Sigmoid colon (tissue), 7 donors: Measurements from ENCODE around the gene DDA1. TPM values are rescaled to one million over a fixed set of nuclear protein-coding genes. Genes with fewer than 3 reads are reported as not detected.

Source experiments
- DNase-seq: peaks from one replicate; pipeline ENCODE4 v3.0.0-alpha.2; 2019
- H3K27ac ChIP-seq, 4 donors: fragments of 200-600 bp; sonication (generic); one replicate each; pipeline ENCODE4 v1.5.1; 2016 to 2019; ENCODE audit warnings: mild to moderate bottlenecking in 1 of 4
- H3K27me3 ChIP-seq, 3 donors: fragments of 200-600 bp; sonication (generic); one replicate each; pipeline ENCODE4 v1.5.1; 2019; ENCODE audit warnings: mild to moderate bottlenecking in 1 of 3
- H3K36me3 ChIP-seq, 4 donors: fragments of 200-600 bp; sonication (generic); one replicate each; pipeline ENCODE4 v1.5.1; 2016 to 2019
- H3K4me1 ChIP-seq, 4 donors: fragments of 200-600 bp; sonication (generic); one replicate each; pipeline ENCODE4 v1.5.1; 2017 to 2019
- H3K4me3 ChIP-seq, 4 donors: fragments of 200-600 bp; sonication (generic); one replicate each; pipeline ENCODE4 v1.5.1; 2017 to 2019; ENCODE audit warnings: mild to moderate bottlenecking in 2 of 4, moderate library complexity in 1 of 4
- H3K9me3 ChIP-seq, 4 donors: fragments of 200-600 bp in 3 of 4; sonication (generic) in 3 of 4; one replicate each; pipeline versions ENCODE4 v1.5.1 to v1.6.1; 2013 to 2019
- EP300 ChIP-seq, 4 donors: sonication (generic); formaldehyde crosslinking; IDR thresholded peaks; one replicate each; pipeline ENCODE4 v1.6.1; 2017; ENCODE audit warnings: antibody characterized with exemption in 4 of 4
- POLR2A ChIP-seq, 2 donors: fragments of 450-650 bp; IDR thresholded peaks; one replicate each; pipeline ENCODE4 v1.6.1; 2016; ENCODE audit warnings: antibody characterized with exemption in 2 of 2, mild to moderate bottlenecking in 2 of 2, moderate library complexity in 2 of 2
- POLR2AphosphoS5 ChIP-seq, 4 donors: sonication (generic); formaldehyde crosslinking; IDR thresholded peaks; one replicate each; pipeline ENCODE4 v1.6.1; 2017; ENCODE audit warnings: antibody characterized with exemption in 4 of 4
- WGBS, 2 donors: extraction: QIAGEN DNeasy Blood & Tissue Kit; methylation state at CpG; one replicate each; pipeline ENCODE4 v1.1.7; 2013; 5-methylcytosine and 5-hydroxymethylcytosine counted together
- intact Hi-C: fragments of 100-400 bp; cut with DNase I; formaldehyde crosslinking; loops from one replicate; pipeline ENCODE4 v1.15.1; 2023
- polyA plus RNA-seq, 3 donors: library from polyadenylated mRNA; stranded (reverse); fragments of 200-250 nt; gene quantifications; one replicate each; pipeline ENCODE4 v1.2.3, GENCODE V29; 2013
- total RNA-seq, 4 donors: library from RNA; depleted of rRNA; stranded (reverse); fragments of >200 nt; gene quantifications; one replicate each; pipeline ENCODE4 v1.1.0, GENCODE V29; 2016
- TF ChIP-seq, protein P1 (sequence below), 4 experiments: fragments of 450-650 bp in 3 of 4; fragments of 200-600 bp in 1 of 4; IDR thresholded peaks; one replicate each; pipeline ENCODE4 v1.5.1; 2016 to 2019; ENCODE audit warnings: antibody characterized with exemption in 4 of 4, mild to moderate bottlenecking in 3 of 4, moderate library complexity in 2 of 4
- donor health status: healthy with polysubstance abuse.
- donor health status: Bipolar disorder and iron deficiency.
- donor health status: healthy.

DDA1 gene
- total and polyA plus RNA-seq, 7 donors: 6.1 to 101 (median 10.3) TPM

GRCh38 chr19:17327068-17327653, 17.8 kb downstream of the DDA1 start:
- intact Hi-C loops: no loop called here
- peaks cover 0 to 22% (median 19%) of the 10 kb centered on the region in 4 donors for H3K4me1 ChIP-seq
- 76 to 90% methylated on average over 27 of the region's 27 CpGs for WGBS, 2 donors
- no peak for DNase-seq
- H3K36me3 ChIP-seq: peaks cover 0 to 14% (median 0%) of the 10 kb centered on the region in 4 donors
- H3K9me3 ChIP-seq: no peaks in the 10 kb centered on the region
- no peak overlapping the region for H3K27ac ChIP-seq
- TF ChIP-seq, protein P1, sequence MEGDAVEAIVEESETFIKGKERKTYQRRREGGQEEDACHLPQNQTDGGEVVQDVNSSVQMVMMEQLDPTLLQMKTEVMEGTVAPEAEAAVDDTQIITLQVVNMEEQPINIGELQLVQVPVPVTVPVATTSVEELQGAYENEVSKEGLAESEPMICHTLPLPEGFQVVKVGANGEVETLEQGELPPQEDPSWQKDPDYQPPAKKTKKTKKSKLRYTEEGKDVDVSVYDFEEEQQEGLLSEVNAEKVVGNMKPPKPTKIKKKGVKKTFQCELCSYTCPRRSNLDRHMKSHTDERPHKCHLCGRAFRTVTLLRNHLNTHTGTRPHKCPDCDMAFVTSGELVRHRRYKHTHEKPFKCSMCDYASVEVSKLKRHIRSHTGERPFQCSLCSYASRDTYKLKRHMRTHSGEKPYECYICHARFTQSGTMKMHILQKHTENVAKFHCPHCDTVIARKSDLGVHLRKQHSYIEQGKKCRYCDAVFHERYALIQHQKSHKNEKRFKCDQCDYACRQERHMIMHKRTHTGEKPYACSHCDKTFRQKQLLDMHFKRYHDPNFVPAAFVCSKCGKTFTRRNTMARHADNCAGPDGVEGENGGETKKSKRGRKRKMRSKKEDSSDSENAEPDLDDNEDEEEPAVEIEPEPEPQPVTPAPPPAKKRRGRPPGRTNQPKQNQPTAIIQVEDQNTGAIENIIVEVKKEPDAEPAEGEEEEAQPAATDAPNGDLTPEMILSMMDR (IDR thresholded peaks at IDR 0.05): no peak
- TF ChIP-seq EP300 (IDR thresholded peaks at IDR 0.05): no peak
- TF ChIP-seq POLR2AphosphoS5 (IDR thresholded peaks at IDR 0.05): no peak
- no peak overlapping the region for H3K4me3 ChIP-seq
- peaks cover 5 to 44% (median 27%) of the 10 kb centered on the region in 3 donors for H3K27me3 ChIP-seq

GRCh38 chr19:17327654-17328516, 18.5 kb downstream of the DDA1 start:
- Histone ChIP-seq H3K9me3 (no peaks in the 10 kb centered on the region), H3K36me3 (peaks cover 0 to 8% (median 0%) of the 10 kb centered on the region in 4 donors), H3K27me3 (peaks cover 5 to 48% (median 27%) of the 10 kb centered on the region in 3 donors), H3K27ac (peak overlapping the region in 3 of 4 donors; percentile 2 to 22 (median 3)), H3K4me3 (peak overlapping the region; percentile 11 to 39 (median 38)), H3K4me1 (peaks cover 0 to 22% (median 19%) of the 10 kb centered on the region in 4 donors)
- WGBS, 2 donors: 7 to 26% methylated on average over 64 of the region's 64 CpGs
- TF ChIP-seq EP300 (IDR thresholded peaks at IDR 0.05) (no peak), POLR2AphosphoS5 (IDR thresholded peaks at IDR 0.05) (peak in 1 of 4 donors; percentile 5), POLR2A (IDR thresholded peaks at IDR 0.05) (peak in 1 of 2 donors; percentile 15)
- TF ChIP-seq, protein P1 (IDR thresholded peaks at IDR 0.05): peak in 2 of 4 experiments; percentile 20 to 24
- intact Hi-C loops: no loop called here
- DNase-seq: peak; percentile 89

DNA sequence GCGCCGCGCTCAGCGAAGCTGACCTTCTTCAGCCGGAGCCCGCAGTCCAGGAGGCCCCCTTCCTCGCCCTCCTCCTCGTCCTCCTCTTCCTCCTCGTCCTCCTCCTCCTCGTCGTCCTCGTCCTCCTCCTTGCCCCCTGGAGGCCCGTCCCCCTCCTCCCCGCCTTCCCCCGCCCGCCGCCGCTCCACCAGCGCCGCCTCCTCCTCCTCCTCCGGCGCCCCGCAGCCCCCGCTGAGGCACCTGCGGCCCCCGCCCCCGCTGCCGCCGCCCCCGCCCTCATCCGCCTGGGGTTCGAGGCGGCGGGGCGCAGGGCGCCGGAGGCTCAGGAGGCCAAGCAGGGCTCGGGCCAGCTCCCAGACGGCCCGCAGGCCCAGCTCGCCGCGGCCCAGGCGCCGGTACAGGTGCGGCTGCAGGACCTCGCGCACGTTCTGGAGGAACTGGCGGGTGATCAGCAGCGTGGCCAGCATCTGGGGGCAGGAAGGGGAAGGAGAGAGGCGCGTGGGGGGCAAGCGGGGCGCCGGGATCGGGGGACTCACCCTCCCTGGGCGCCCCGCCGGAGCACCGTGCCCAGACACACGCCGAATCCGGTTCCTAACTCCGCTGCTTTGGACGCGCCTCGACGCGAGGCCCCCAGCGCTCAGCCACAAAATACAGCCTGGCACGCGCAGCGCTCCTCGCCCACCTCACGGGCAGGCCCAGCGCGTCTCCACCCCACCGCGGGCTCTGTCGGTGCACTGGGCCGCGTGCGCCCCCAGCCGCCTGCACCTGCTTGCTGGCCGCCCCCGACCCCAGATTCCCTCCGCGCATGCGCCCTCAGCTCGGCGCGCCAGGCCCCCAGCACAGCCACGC, 19.4 kb downstream of the DDA1 start:
- intact Hi-C loops: no loop called here
- peak overlapping the region in 1 of 4 donors; percentile 2 for H3K27ac ChIP-seq
- H3K4me1 ChIP-seq: peaks cover 0 to 28% (median 21%) of the 10 kb centered on the region in 4 donors
- H3K36me3 ChIP-seq: peaks cover 0 to 8% (median 0%) of the 10 kb centered on the region in 4 donors
- WGBS, 2 donors: 5 to 6% methylated on average over 94 of the region's 94 CpGs
- TF ChIP-seq, protein P1 (IDR thresholded peaks at IDR 0.05): no peak
- TF ChIP-seq EP300 (IDR thresholded peaks at IDR 0.05) (no peak), POLR2AphosphoS5 (IDR thresholded peaks at IDR 0.05) (no peak), POLR2A (IDR thresholded peaks at IDR 0.05) (no peak)
- peak overlapping the region; percentile 11 to 39 (median 38) for H3K4me3 ChIP-seq
- peaks cover 5 to 47% (median 27%) of the 10 kb centered on the region in 3 donors for H3K27me3 ChIP-seq
- H3K9me3 ChIP-seq: no peaks in the 10 kb centered on the region
- DNase-seq: no peak

GRCh38 chr19:17329366-17330261, 20.3 kb downstream of the DDA1 start:
- Histone ChIP-seq H3K4me1 (peaks cover 0 to 35% (median 27%) of the 10 kb centered on the region in 4 donors), H3K27ac (no peak overlapping the region), H3K27me3 (peaks cover 5 to 47% (median 27%) of the 10 kb centered on the region in 3 donors), H3K9me3 (no peaks in the 10 kb centered on the region), H3K36me3 (peaks cover 0 to 8% (median 0%) of the 10 kb centered on the region in 4 donors), H3K4me3 (no peak overlapping the region)
- TF ChIP-seq, protein P1 (IDR thresholded peaks at IDR 0.05): no peak
- TF ChIP-seq POLR2AphosphoS5 (IDR thresholded peaks at IDR 0.05): no peak
- intact Hi-C loops: no loop called here
- 45 to 63% methylated on average over 51 of the region's 51 CpGs for WGBS, 2 donors
- no peak for DNase-seq
